ENCODE results near the gene RFPL3. TPM values are rescaled to one million over a fixed set of nuclear protein-coding genes. Genes with fewer than 3 reads are reported as not detected.
A peak's percentile ranks its signal among the peaks of the same experiment; 100 is the strongest.

RFPL3 gene
- total RNA-seq, 1 donor from 2014 or later = not detected

DNA sequence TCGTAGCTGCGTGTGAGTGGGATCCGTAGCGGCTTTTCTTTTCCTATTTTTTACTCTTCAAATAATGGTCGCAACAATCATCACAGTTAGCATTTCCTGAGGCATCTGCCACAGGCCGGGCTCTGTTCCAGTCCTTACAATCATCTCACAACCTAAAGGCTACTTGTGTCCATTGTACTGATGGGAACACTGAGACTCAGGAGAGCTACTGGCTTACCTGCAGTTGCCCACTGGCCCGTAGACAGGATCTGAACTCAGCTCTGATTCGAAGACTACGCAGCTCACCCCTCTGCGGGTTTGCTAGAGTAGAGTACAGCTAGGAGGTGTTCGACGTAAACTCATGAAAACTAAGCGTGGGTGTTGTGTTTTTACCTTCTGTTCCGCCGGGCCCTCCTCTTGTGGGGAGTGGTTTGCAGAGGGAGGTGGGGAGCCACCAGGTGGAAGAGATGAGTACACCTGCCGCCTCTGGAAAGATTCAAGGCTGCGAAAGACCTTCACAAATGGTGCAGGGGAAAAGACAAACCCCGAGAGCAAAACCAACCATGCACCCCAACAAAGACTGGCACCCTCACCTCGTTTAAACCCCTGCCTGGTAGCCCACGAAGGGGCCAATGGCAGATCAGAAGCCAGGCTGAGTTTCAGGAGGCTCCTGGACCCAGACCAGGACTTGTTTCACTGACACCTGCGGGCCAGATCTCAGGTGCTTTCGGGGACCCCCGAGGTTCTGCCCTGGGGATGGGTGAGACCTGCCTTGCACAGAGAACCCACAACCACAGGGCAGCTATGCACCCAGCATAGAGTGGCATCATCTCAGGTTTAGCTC, 18.3 kb upstream of the RFPL3 start:
- DNase-seq (ENCODE audit: low read depth) (no peak), FAIRE-seq (no peak)
- Mint-ChIP-seq H3K27ac (ENCODE audit: unreplicated experiment) (no peak overlapping the region), H3K9me3 (ENCODE audit: unreplicated experiment) (peaks cover 6% of the 10 kb centered on the region), H3K36me3 (ENCODE audit: low read depth, unreplicated experiment) (no peaks in the 10 kb centered on the region), H3K27me3 (ENCODE audit: low read depth, unreplicated experiment) (peaks cover 35% of the 10 kb centered on the region), H3K4me1 (ENCODE audit: low read depth, unreplicated experiment) (no peaks in the 10 kb centered on the region), H3K4me3 (ENCODE audit: unreplicated experiment) (no peak overlapping the region)
- Histone ChIP-seq H3K4me3 (ENCODE audit: insufficient read depth, low read depth, low read length) (no peak overlapping the region), H4K20me1 (ENCODE audit: insufficient read depth, low read length) (no peaks in the 10 kb centered on the region), H3K4me1 (ENCODE audit: insufficient read depth, low read length) (no peaks in the 10 kb centered on the region), H3K27ac (ENCODE audit: low read depth, low read length) (no peak overlapping the region), H3K79me2 (ENCODE audit: insufficient read depth, low read length) (no peaks in the 10 kb centered on the region), H3K9ac (ENCODE audit: low read length) (no peak overlapping the region), H3K4me2 (ENCODE audit: low read length) (no peak overlapping the region), H2AFZ (ENCODE audit: low read depth, low read length) (no peak overlapping the region), H3K9me3 (ENCODE audit: insufficient read depth, low read depth, low read length) (no peaks in the 10 kb centered on the region), H3K36me3 (ENCODE audit: insufficient read depth, low read length) (no peaks in the 10 kb centered on the region), H3K27me3 (ENCODE audit: insufficient read depth, low read length) (no peaks in the 10 kb centered on the region)
- TF ChIP-seq, protein P1, sequence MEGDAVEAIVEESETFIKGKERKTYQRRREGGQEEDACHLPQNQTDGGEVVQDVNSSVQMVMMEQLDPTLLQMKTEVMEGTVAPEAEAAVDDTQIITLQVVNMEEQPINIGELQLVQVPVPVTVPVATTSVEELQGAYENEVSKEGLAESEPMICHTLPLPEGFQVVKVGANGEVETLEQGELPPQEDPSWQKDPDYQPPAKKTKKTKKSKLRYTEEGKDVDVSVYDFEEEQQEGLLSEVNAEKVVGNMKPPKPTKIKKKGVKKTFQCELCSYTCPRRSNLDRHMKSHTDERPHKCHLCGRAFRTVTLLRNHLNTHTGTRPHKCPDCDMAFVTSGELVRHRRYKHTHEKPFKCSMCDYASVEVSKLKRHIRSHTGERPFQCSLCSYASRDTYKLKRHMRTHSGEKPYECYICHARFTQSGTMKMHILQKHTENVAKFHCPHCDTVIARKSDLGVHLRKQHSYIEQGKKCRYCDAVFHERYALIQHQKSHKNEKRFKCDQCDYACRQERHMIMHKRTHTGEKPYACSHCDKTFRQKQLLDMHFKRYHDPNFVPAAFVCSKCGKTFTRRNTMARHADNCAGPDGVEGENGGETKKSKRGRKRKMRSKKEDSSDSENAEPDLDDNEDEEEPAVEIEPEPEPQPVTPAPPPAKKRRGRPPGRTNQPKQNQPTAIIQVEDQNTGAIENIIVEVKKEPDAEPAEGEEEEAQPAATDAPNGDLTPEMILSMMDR (IDR thresholded peaks at IDR 0.05; ENCODE audit: insufficient read depth, low read depth, low read length) = no peak
- TF ChIP-seq EZH2 (IDR thresholded peaks at IDR 0.05; ENCODE audit: insufficient read depth, low read length) = no peak

DNA sequence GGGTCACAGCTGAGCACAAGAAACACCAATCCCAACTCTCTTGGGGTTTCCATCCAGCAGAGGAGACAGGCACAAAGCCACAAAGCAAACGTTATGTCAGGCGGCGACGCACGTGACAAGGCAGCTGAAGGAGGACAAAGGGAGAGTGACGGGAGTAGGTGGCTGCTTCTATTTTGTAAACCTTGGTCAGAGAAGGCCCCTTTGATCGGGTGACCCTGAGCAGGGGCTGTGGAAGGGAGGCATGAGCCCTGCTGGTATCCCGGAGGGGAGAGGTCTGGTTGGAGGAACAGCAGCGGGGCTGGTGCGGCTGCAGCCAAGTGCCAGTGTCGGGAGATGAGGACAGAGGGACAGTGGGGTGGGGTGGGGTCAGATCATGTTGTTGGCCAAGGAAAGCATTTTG, 17.3 kb upstream of the RFPL3 start:
- Histone ChIP-seq H3K9me3 (ENCODE audit: insufficient read depth, low read depth, low read length) (no peaks in the 10 kb centered on the region), H3K4me1 (ENCODE audit: insufficient read depth, low read length) (no peaks in the 10 kb centered on the region), H3K4me3 (ENCODE audit: insufficient read depth, low read depth, low read length) (no peak overlapping the region), H3K27ac (ENCODE audit: low read depth, low read length) (no peak overlapping the region), H3K9ac (ENCODE audit: low read length) (no peak overlapping the region), H3K4me2 (ENCODE audit: low read length) (no peak overlapping the region), H3K79me2 (ENCODE audit: insufficient read depth, low read length) (no peaks in the 10 kb centered on the region), H3K27me3 (ENCODE audit: insufficient read depth, low read length) (no peaks in the 10 kb centered on the region), H4K20me1 (ENCODE audit: insufficient read depth, low read length) (no peaks in the 10 kb centered on the region), H3K36me3 (ENCODE audit: insufficient read depth, low read length) (no peaks in the 10 kb centered on the region), H2AFZ (ENCODE audit: low read depth, low read length) (peak overlapping the region; percentile 10)
- H3K4me1 Mint-ChIP-seq (ENCODE audit: low read depth, unreplicated experiment) = no peaks in the 10 kb centered on the region
- DNase-seq (ENCODE audit: low read depth) (no peak), FAIRE-seq (no peak)
- H3K27ac Mint-ChIP-seq (ENCODE audit: unreplicated experiment) = no peak overlapping the region
- peaks cover 6% of the 10 kb centered on the region for H3K9me3 Mint-ChIP-seq (ENCODE audit: unreplicated experiment)
- H3K27me3 Mint-ChIP-seq (ENCODE audit: low read depth, unreplicated experiment) = peaks cover 29% of the 10 kb centered on the region
- no peak for TF ChIP-seq EZH2 (IDR thresholded peaks at IDR 0.05; ENCODE audit: insufficient read depth, low read length)
- TF ChIP-seq, protein P1 (IDR thresholded peaks at IDR 0.05; ENCODE audit: insufficient read depth, low read depth, low read length) = no peak
- H3K4me3 Mint-ChIP-seq (ENCODE audit: unreplicated experiment) = no peak overlapping the region
- H3K36me3 Mint-ChIP-seq (ENCODE audit: low read depth, unreplicated experiment) = no peaks in the 10 kb centered on the region

DNA sequence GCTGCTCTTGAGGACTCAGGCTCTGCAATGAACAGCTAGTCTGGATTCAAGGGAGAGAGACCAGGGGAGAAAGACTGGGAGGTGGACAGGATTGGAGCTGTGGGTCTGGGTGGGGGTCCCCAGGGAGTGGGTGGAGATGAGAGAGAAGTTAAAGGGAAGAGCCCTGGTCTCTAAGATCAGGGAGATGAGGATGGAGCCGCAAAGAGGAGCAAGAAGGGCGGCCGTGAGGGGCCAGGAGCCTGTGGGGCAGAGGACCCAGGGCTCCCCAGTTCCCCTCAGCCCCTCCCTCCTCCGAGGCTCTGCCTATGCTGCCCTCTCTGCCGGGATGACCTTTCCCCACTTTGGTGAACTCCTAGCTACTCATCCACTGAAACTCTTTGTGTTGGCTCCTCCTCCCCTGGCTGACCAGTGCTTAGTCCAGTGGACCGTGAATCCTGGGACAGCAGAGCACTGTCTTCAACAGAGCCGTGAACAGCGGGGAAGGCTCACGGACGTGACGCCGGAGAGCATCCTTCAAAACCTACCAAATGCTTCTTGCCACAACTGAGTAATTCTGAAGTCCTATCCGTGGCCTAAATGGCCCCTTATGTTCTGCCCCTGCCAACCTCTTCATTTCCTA, 16.4 kb upstream of the RFPL3 start:
- Mint-ChIP-seq H3K27me3 (ENCODE audit: low read depth, unreplicated experiment) (peaks cover 27% of the 10 kb centered on the region), H3K27ac (ENCODE audit: unreplicated experiment) (no peak overlapping the region), H3K36me3 (ENCODE audit: low read depth, unreplicated experiment) (no peaks in the 10 kb centered on the region), H3K9me3 (ENCODE audit: unreplicated experiment) (peaks cover 8% of the 10 kb centered on the region), H3K4me3 (ENCODE audit: unreplicated experiment) (no peak overlapping the region), H3K4me1 (ENCODE audit: low read depth, unreplicated experiment) (no peaks in the 10 kb centered on the region)
- Histone ChIP-seq H3K4me1 (ENCODE audit: insufficient read depth, low read length) (no peaks in the 10 kb centered on the region), H4K20me1 (ENCODE audit: insufficient read depth, low read length) (no peaks in the 10 kb centered on the region), H3K4me2 (ENCODE audit: low read length) (peak overlapping the region; percentile 39), H3K27me3 (ENCODE audit: insufficient read depth, low read length) (no peaks in the 10 kb centered on the region), H3K9me3 (ENCODE audit: insufficient read depth, low read depth, low read length) (no peaks in the 10 kb centered on the region), H2AFZ (ENCODE audit: low read depth, low read length) (peak overlapping the region; percentile 45), H3K27ac (ENCODE audit: low read depth, low read length) (no peak overlapping the region), H3K36me3 (ENCODE audit: insufficient read depth, low read length) (no peaks in the 10 kb centered on the region), H3K9ac (ENCODE audit: low read length) (no peak overlapping the region), H3K4me3 (ENCODE audit: insufficient read depth, low read depth, low read length) (no peak overlapping the region), H3K79me2 (ENCODE audit: insufficient read depth, low read length) (no peaks in the 10 kb centered on the region)
- FAIRE-seq (no peak), DNase-seq (ENCODE audit: low read depth) (peak; percentile 11)
- TF ChIP-seq, protein P1 (IDR thresholded peaks at IDR 0.05; ENCODE audit: insufficient read depth, low read depth, low read length) = no peak
- TF ChIP-seq EZH2 (IDR thresholded peaks at IDR 0.05; ENCODE audit: insufficient read depth, low read length) = no peak
